PC-9 (cell line): ENCODE data around the gene PNKP. TPM values are rescaled to one million over a fixed set of nuclear protein-coding genes. Genes with fewer than 3 reads are reported as not detected.

Source experiments
- BruUV-seq: library from RNA; stranded (reverse); fragments of 400-500 nt; replicated peaks from 2 replicates; lab custom pipeline; 2021; lab: Mats Ljungman, UMichigan
- CTCF ChIA-PET: fragments of 300-600 bp; sonication (Branson Sonifier 250); formaldehyde crosslinking; loops from one replicate; lab custom pipeline; 2022; ENCODE audit warnings: antibody characterized with exemption; lab: Charles Lee
- POLR2A ChIA-PET: fragments of 300-600 bp; sonication (Branson Sonifier 250); formaldehyde crosslinking; loops from one replicate; lab custom pipeline; 2022; ENCODE audit warnings: antibody characterized with exemption; ENCODE audit not compliant: unreplicated experiment; lab: Charles Lee
- DNase-seq, 2 experiments: peaks; one replicate each; pipeline versions ENCODE4 v3.0.0 to v3.0.0-alpha.2; 2015 to 2022; ENCODE audit warnings: mixed read lengths in 1 of 2
- H2AFZ ChIP-seq: fragments of 200-600 bp; sonication (generic); 2 replicates; pipeline ENCODE4 v1.8.1; 2017; ENCODE audit warnings: antibody characterized with exemption
- H3F3A ChIP-seq: fragments of 200-600 bp; sonication (generic); 2 replicates; pipeline ENCODE4 v1.8.1; 2017; ENCODE audit warnings: antibody characterized with exemption, mild to moderate bottlenecking, low read depth; ENCODE audit not compliant: insufficient read depth
- H3K27ac ChIP-seq: fragments of 200-600 bp; sonication (generic); 2 replicates; pipeline ENCODE4 v1.6.1; 2016; ENCODE audit warnings: mixed run types
- H3K27me3 ChIP-seq: fragments of 200-600 bp; sonication (generic); 2 replicates; pipeline ENCODE4 v1.6.1; 2016; ENCODE audit warnings: low read depth, mixed run types; ENCODE audit not compliant: insufficient read depth
- H3K36me3 ChIP-seq: fragments of 200-600 bp; sonication (generic); 2 replicates; pipeline ENCODE4 v1.6.1; 2016; ENCODE audit warnings: low read depth, mixed run types
- H3K4me1 ChIP-seq: fragments of 200-600 bp; sonication (generic); replicated peaks from 2 replicates; pipeline ENCODE4 v1.6.1; 2016; ENCODE audit warnings: mixed run types; ENCODE audit not compliant: insufficient read depth
- H3K4me2 ChIP-seq: fragments of 200-600 bp; sonication (generic); 2 replicates; pipeline ENCODE4 v1.6.1; 2017; ENCODE audit warnings: mixed run types
- H3K4me3 ChIP-seq: fragments of 200-600 bp; sonication (generic); 2 replicates; pipeline ENCODE4 v1.6.1; 2016; ENCODE audit warnings: mixed run types
- H3K79me2 ChIP-seq: fragments of 200-600 bp; sonication (generic); 2 replicates; pipeline ENCODE4 v1.6.1; 2017; ENCODE audit warnings: low read depth, mixed run types
- H3K9me2 ChIP-seq: fragments of 200-600 bp; sonication (generic); 2 replicates; pipeline ENCODE4 v1.8.1; 2017; ENCODE audit warnings: mild to moderate bottlenecking; ENCODE audit not compliant: insufficient read depth
- H3K9me3 ChIP-seq: fragments of 200-600 bp; sonication (generic); 2 replicates; pipeline ENCODE4 v1.8.1; 2016; ENCODE audit warnings: low read depth; ENCODE audit not compliant: insufficient read depth
- H4K20me1 ChIP-seq: fragments of 200-600 bp; sonication (generic); 2 replicates; pipeline ENCODE4 v1.8.1; 2017; ENCODE audit not compliant: insufficient read depth
- CTCF ChIP-seq: fragments of 200-600 bp; sonication (generic); conservative IDR thresholded peaks from 2 replicates; pipeline ENCODE4 v1.6.1; 2017; ENCODE audit warnings: mixed run types, antibody characterized with exemption, mild to moderate bottlenecking, moderate library complexity
- EZH2 ChIP-seq: fragments of 200-600 bp; sonication (generic); IDR thresholded peaks from 2 replicates; pipeline ENCODE4 v1.8.0; 2017; ENCODE audit warnings: antibody characterized with exemption, low read depth
- intact Hi-C: fragments of 100-400 bp; cut with micrococcal nuclease; formaldehyde crosslinking; loops from one replicate; pipeline ENCODE4 v1.10.0; 2022; ENCODE audit not compliant: unreplicated experiment
- total RNA-seq: library from RNA; stranded (reverse); gene quantifications from 2 replicates; pipeline ENCODE4 v1.2.3, GENCODE V29; 2021

The PNKP gene
- total RNA-seq, 1 experiment from 2014 or later: 82.7 TPM

- Histone ChIP-seq H3K79me2 (no peaks in the 10 kb centered on the region), H3K36me3 (peaks cover 19% of the 10 kb centered on the region), H4K20me1 (peaks cover 11% of the 10 kb centered on the region; the same call in 1 of the 2 replicates), H3K27me3 (no peaks in the 10 kb centered on the region), H3K9me2 (no peaks in the 10 kb centered on the region), H2AFZ (no peak overlapping the region), H3K27ac (no peak overlapping the region), H3F3A (peaks cover 21% of the 10 kb centered on the region), H3K4me1 (no peaks in the 10 kb centered on the region), H3K4me2 (no peak overlapping the region), H3K4me3 (no peak overlapping the region), H3K9me3 (no peaks in the 10 kb centered on the region)
- intact Hi-C loops: no loop called here
- CTCF ChIA-PET: interaction anchor here (0.6 kb wide), 1 partner anchor 10 kb away, joined by 6 read pairs; no protein-coding TSS in a partner anchor
- DNase-seq: no peak
- no peak for TF ChIP-seq CTCF
- no peak for TF ChIP-seq EZH2
- BruUV-seq: no TSS peak
- POLR2A ChIA-PET: no interaction called here
Measured at GRCh38 chr19:49840321-49840720, 27.1 kb downstream of the PNKP start.

DNA sequence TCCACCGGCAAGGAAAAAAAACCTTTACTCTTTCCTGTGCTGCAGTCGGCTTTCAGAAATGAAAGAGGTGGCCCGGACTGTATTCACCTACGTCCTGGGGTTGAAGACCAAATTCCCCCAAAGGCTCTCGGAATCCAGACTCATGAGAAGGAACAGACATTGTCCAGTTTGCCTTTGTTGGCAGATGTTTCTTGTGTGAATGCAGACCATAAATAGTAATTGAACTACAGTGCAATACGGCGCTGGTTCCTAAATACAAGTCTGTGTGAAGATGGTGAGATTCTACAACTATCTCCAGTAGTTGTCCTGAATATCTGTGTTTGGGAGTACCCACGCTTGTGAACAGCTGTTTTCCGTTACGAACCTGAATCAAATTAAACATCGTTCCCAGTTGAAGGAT lies 27.7 kb downstream of the PNKP start:
- H3K79me2 ChIP-seq: no peaks in the 10 kb centered on the region
- peaks cover 11% of the 10 kb centered on the region; the same call in 1 of the 2 replicates for H4K20me1 ChIP-seq
- TF ChIP-seq CTCF: no peak
- TF ChIP-seq EZH2: no peak
- no peak for DNase-seq
- H3K4me3 ChIP-seq: no peak overlapping the region
- no peaks in the 10 kb centered on the region for H3K9me3 ChIP-seq
- intact Hi-C loops: no loop called here
- H3K4me2 ChIP-seq: no peak overlapping the region
- H3K27ac ChIP-seq: no peak overlapping the region
- no TSS peak for BruUV-seq
- H3K4me1 ChIP-seq: no peaks in the 10 kb centered on the region
- ChIA-PET POLR2A (no interaction called here), CTCF (no interaction called here)
- H3K27me3 ChIP-seq: no peaks in the 10 kb centered on the region
- H3K36me3 ChIP-seq: peaks cover 19% of the 10 kb centered on the region
- no peaks in the 10 kb centered on the region for H3K9me2 ChIP-seq
- no peak overlapping the region for H2AFZ ChIP-seq
- H3F3A ChIP-seq: peaks cover 21% of the 10 kb centered on the region

DNA sequence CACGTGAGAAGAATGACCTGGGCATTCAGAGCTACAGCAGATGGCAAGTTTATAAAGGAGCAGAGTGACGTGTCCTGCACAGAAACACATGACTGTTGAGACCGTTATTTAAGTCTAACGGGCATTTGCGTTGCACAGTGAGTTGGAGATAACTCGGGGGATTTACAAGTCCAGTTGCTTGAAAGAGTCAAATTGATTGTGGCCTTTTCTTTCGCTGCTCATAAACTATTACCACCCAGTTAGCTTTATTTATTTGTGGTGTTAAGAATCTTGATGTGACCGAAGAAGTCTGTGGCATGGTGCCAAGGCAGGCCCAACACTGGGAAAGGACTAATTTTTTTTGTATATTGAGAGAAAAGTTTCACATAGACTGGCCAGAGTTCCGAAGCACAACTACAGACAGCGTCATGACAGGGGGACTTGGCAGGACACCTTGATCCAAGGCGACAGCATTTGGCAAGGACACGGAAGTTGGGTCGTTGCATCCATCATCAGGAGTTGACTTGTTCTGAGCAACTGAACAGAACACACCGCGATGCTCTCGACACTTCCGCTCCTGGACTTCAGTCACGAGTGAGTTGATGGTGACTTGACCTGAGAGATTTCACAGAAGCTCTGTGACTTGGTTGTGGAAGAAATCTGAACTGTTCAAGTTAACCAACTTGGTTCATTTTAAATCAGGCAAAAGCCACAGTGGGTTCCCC lies 28.3 kb downstream of the PNKP start:
- BruUV-seq: no TSS peak
- Histone ChIP-seq H3F3A (peaks cover 21% of the 10 kb centered on the region), H3K27ac (no peak overlapping the region), H3K9me2 (no peaks in the 10 kb centered on the region), H3K36me3 (peaks cover 19% of the 10 kb centered on the region), H3K9me3 (no peaks in the 10 kb centered on the region), H4K20me1 (peaks cover 11% of the 10 kb centered on the region; the same call in 1 of the 2 replicates), H2AFZ (no peak overlapping the region), H3K79me2 (no peaks in the 10 kb centered on the region), H3K27me3 (no peaks in the 10 kb centered on the region), H3K4me2 (no peak overlapping the region), H3K4me3 (no peak overlapping the region), H3K4me1 (no peaks in the 10 kb centered on the region)
- intact Hi-C loops: no loop called here
- DNase-seq: no peak
- POLR2A ChIA-PET: no interaction called here
- TF ChIP-seq CTCF (no peak), EZH2 (no peak)
- CTCF ChIA-PET: no interaction called here
